Activated T-helper 2 cell treated with anti-CD3 and anti-CD28 coated beads, Interferon-gamma antibody, Interleukin-2, Interleukin-4, amounts not matched to agents 10 μg/mL and 5 μg/mL and 100 μg/mL, durations not matched to agents 14 hours and 24 hours and 36 hours (primary cell): ENCODE results near the gene OLIG1. TPM values are rescaled to one million over a fixed set of nuclear protein-coding genes. Genes with fewer than 3 reads are reported as not detected.

ENCODE experiments used
- DNase-seq: peaks from one replicate; pipeline ENCODE4 v3.0.0; 2021; ENCODE audit warnings: low spot score
- H3K27ac Mint-ChIP-seq: one replicate; pipeline ENCODE4 v1.8.0; 2021; ENCODE audit warnings: mixed read lengths
- H3K27me3 Mint-ChIP-seq: one replicate; pipeline ENCODE4 v1.8.0; 2021; ENCODE audit warnings: low read depth, mixed read lengths
- H3K36me3 Mint-ChIP-seq: one replicate; pipeline ENCODE4 v1.8.0; 2021; ENCODE audit warnings: low read depth, mixed read lengths
- H3K4me1 Mint-ChIP-seq: one replicate; pipeline ENCODE4 v1.8.0; 2021; ENCODE audit warnings: low read depth, mixed read lengths
- H3K4me3 Mint-ChIP-seq: one replicate; pipeline ENCODE4 v1.8.0; 2021; ENCODE audit warnings: low read depth, mild to moderate bottlenecking, moderate library complexity, mixed read lengths
- H3K9me3 Mint-ChIP-seq: one replicate; pipeline ENCODE4 v1.8.0; 2021; ENCODE audit warnings: mixed read lengths
- intact Hi-C: fragments of 100-400 bp; cut with micrococcal nuclease; formaldehyde crosslinking; loops from one replicate; pipeline ENCODE4 v1.15.1; 2023
- total RNA-seq: library from RNA; stranded (reverse); gene quantifications from 2 replicates; pipeline ENCODE4 v1.2.3, GENCODE V29; 2022

The OLIG1 gene
- total RNA-seq, 1 donor from 2014 or later, result 0.09 TPM

DNA sequence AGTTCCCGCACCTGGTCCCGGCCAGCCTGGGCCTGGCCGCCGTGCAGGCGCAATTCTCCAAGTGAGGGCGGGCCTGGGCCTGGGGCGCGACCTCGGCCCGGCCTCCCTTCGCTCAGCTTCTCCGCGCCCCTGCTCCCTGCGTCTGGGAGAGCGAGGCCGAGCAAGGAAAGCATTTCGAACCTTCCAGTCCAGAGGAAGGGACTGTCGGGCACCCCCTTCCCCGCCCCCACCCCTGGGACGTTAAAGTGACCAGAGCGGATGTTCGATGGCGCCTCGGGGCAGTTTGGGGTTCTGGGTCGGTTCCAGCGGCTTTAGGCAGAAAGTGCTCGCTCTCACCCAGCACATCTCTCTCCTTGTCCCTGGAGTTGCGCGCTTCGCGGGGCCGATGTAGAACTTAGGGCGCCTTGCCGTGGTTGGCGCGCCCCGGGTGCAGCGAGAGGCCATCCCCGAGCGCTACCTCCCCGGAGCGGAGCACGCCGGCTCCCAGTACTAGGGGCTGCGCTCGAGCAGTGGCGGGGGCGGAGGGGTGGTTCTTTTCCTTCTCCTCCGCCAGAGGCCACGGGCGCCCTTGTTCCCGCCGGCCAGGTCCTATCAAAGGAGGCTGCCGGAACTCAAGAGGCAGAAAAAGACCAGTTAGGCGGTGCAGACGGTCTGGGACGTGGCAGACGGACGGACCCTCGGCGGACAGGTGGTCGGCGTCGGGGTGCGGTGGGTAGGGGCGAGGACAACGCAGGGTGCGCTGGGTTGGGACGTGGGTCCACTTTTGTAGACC, 1.2 kb downstream of the OLIG1 start:
- Mint-ChIP-seq H3K36me3 (no peaks in the 10 kb centered on the region), H3K4me3 (peak overlapping the region; percentile 67), H3K4me1 (peaks cover 13% of the 10 kb centered on the region), H3K27ac (no peak overlapping the region), H3K9me3 (no peaks in the 10 kb centered on the region), H3K27me3 (peaks cover 81% of the 10 kb centered on the region)
- no peak for DNase-seq
- intact Hi-C loops, result no loop called here

- no peak for DNase-seq
- peaks cover 13% of the 10 kb centered on the region for H3K4me1 Mint-ChIP-seq
- no peak overlapping the region for H3K27ac Mint-ChIP-seq
- intact Hi-C loops, result no loop called here
- H3K36me3 Mint-ChIP-seq, result no peaks in the 10 kb centered on the region
- peak overlapping the region; percentile 67 for H3K4me3 Mint-ChIP-seq
- H3K27me3 Mint-ChIP-seq, result peaks cover 77% of the 10 kb centered on the region
- H3K9me3 Mint-ChIP-seq, result no peaks in the 10 kb centered on the region
These were observed 1.9 kb downstream of the OLIG1 start for GRCh38 chr21:33071770-33072306.

GRCh38 chr21:33073636-33074035, 3.7 kb downstream of the OLIG1 start:
- intact Hi-C loops, result no loop called here
- H3K27me3 Mint-ChIP-seq, result peaks cover 76% of the 10 kb centered on the region

GRCh38 chr21:33075128-33075527, 5.2 kb downstream of the OLIG1 start:
- intact Hi-C loops, result no loop called here
- H3K4me1 Mint-ChIP-seq, result peaks cover 21% of the 10 kb centered on the region
- H3K27me3 Mint-ChIP-seq, result peaks cover 72% of the 10 kb centered on the region
- H3K27ac Mint-ChIP-seq, result no peak overlapping the region
- no peak overlapping the region for H3K4me3 Mint-ChIP-seq
- no peak for DNase-seq
- H3K9me3 Mint-ChIP-seq, result no peaks in the 10 kb centered on the region
- no peaks in the 10 kb centered on the region for H3K36me3 Mint-ChIP-seq

More at GRCh38 chr21:33073636-33074035, 3.7 kb downstream of the OLIG1 start:
- DNase-seq, result no peak
- Mint-ChIP-seq H3K4me1 (peaks cover 18% of the 10 kb centered on the region), H3K27ac (no peak overlapping the region), H3K36me3 (no peaks in the 10 kb centered on the region), H3K9me3 (no peaks in the 10 kb centered on the region), H3K4me3 (no peak overlapping the region)

- peaks cover 74% of the 10 kb centered on the region for H3K27me3 Mint-ChIP-seq
- no peak for DNase-seq
- H3K9me3 Mint-ChIP-seq, result no peaks in the 10 kb centered on the region
These were observed 5.8 kb downstream of the OLIG1 start for GRCh38 chr21:33075596-33076195.

DNA sequence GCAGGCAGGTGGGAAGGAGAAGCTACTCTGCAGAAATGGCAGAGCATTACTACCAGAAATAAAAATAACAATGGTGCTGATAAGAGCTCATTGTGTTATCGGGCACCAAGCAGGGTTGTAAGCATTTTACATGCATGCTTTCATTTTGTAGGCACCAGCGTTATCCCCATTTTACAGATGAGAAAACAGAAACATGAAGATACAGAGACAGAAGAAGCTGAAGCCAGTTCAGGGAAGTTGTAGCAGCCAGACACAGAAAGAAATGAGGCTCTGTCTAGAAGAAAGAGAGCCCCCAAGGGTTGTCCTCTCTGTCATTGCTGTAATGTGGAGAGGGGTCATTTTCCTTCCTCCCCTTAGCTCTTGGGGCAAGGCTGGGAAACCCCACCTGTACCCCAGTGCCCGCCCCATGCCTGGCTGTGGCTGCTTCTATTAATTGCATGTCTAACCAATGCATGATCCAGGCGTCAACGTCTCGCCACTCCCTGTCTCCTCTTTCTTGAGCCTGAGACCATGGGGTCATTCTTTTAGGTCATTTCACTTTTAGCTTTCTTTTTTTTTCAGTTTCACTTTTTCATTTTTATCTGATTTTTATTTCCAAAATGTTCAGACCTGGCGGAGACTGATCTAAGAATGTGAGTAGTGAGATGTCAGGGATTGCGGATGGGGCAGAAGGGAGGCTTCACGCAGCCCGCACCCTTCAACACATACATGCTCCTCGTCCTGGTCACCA, 6.8 kb downstream of the OLIG1 start:
- intact Hi-C loops, result no loop called here
- Mint-ChIP-seq H3K9me3 (no peaks in the 10 kb centered on the region), H3K4me1 (peaks cover 17% of the 10 kb centered on the region), H3K27me3 (peaks cover 65% of the 10 kb centered on the region), H3K27ac (no peak overlapping the region), H3K4me3 (no peak overlapping the region), H3K36me3 (no peaks in the 10 kb centered on the region)
- no peak for DNase-seq

More at GRCh38 chr21:33075596-33076195, 5.8 kb downstream of the OLIG1 start:
- no peak overlapping the region for H3K27ac Mint-ChIP-seq
- intact Hi-C loops, result no loop called here
- peaks cover 21% of the 10 kb centered on the region for H3K4me1 Mint-ChIP-seq
- no peak overlapping the region for H3K4me3 Mint-ChIP-seq
- H3K36me3 Mint-ChIP-seq, result no peaks in the 10 kb centered on the region

GRCh38 chr21:33078907-33079582, 9.1 kb downstream of the OLIG1 start:
- no peaks in the 10 kb centered on the region for H3K9me3 Mint-ChIP-seq
- H3K27me3 Mint-ChIP-seq, result peaks cover 45% of the 10 kb centered on the region
- peak overlapping the region; percentile 35 for H3K27ac Mint-ChIP-seq
- peaks cover 11% of the 10 kb centered on the region for H3K4me1 Mint-ChIP-seq
- intact Hi-C loops, result no loop called here
- H3K4me3 Mint-ChIP-seq, result no peak overlapping the region
- no peaks in the 10 kb centered on the region for H3K36me3 Mint-ChIP-seq
- peak; percentile 16 for DNase-seq

DNA sequence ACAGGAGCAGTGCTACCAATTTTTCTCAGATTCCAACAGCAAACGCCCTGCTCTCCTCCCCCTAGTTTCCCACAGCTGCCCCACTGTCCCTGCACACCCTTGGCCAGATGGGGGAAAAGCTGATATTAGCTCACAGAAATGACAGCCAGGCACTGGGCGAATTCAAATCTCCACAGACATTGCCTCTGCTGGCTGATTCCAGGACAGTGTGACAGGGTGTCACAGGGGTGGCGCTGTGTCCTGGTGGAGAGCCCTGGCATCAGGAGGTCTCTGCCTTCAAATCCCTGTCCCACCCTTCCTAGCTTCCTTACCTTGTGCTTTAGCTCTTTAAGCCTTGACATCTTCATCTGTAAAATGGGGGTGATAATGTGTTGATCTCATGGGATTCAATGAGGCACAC, 10.4 kb downstream of the OLIG1 start:
- intact Hi-C loops, result no loop called here
- Mint-ChIP-seq H3K27me3 (peaks cover 35% of the 10 kb centered on the region), H3K4me3 (no peak overlapping the region), H3K27ac (no peak overlapping the region), H3K4me1 (peaks cover 11% of the 10 kb centered on the region), H3K36me3 (no peaks in the 10 kb centered on the region), H3K9me3 (no peaks in the 10 kb centered on the region)
- no peak for DNase-seq

DNA sequence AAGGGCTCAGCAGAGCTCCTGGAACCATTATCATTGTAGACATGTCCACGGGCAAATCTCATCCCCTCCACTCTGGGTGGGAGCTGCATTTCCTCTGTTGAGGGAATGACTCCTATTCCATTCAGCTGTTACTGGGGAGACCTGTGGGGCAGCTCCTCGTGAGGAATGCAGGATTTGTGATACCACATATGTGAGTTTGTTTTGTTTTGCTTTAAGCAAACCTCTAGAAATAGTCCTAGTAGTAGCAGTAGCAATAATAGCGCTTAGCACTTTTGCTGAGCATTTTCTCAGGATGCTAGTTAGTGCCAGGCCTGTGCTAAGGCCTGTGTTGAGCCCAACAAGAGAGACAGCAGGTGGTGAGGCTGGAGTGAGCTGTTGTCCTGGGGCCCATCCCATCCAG, 10.8 kb downstream of the OLIG1 start:
- Mint-ChIP-seq H3K27ac (no peak overlapping the region), H3K4me3 (no peak overlapping the region), H3K9me3 (no peaks in the 10 kb centered on the region), H3K27me3 (peaks cover 31% of the 10 kb centered on the region), H3K36me3 (no peaks in the 10 kb centered on the region), H3K4me1 (peaks cover 11% of the 10 kb centered on the region)
- no peak for DNase-seq
- intact Hi-C loops, result no loop called here

GRCh38 chr21:33088384-33088783, 18.4 kb downstream of the OLIG1 start:
- Mint-ChIP-seq H3K27ac (no peak overlapping the region), H3K4me3 (no peak overlapping the region), H3K9me3 (no peaks in the 10 kb centered on the region), H3K27me3 (peaks cover 12% of the 10 kb centered on the region), H3K36me3 (no peaks in the 10 kb centered on the region), H3K4me1 (no peaks in the 10 kb centered on the region)
- intact Hi-C loops, result no loop called here
- DNase-seq, result no peak

DNA sequence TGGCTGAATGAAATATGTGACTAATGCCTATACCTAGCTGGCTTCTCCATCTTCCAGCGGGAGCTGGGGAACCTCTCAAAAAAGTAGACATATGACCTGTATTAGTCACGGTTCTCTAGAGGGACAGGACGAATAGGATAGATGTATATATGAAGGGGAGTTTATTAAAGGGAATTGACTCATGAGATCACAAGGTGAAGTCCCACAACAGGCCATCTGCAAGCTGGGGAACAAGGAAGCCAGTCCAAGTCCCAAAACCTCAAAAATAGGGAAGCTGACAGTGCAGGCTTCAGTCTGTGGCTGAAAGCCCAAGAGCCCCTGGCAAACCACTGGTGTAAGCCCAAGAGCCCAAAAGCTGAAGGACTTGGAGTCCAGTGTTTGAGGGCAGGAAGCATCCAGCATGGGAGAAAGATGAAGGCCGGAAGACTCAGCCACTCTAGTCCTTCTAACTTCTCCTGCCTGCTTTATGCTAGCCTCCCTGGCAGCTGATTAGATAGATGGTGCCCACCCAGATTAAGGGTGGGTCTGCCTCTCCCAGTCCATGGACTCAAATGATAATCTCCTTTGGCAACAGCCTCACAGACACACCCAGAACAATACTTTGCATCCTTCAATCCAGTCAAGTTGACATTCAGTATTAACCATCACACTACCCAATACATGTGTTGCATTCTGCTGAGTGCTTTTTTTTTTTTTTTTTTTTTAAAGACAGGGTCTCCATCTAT, 19.6 kb downstream of the OLIG1 start:
- Mint-ChIP-seq H3K27me3 (peaks cover 12% of the 10 kb centered on the region), H3K36me3 (no peaks in the 10 kb centered on the region), H3K27ac (no peak overlapping the region), H3K4me3 (no peak overlapping the region), H3K9me3 (no peaks in the 10 kb centered on the region), H3K4me1 (no peaks in the 10 kb centered on the region)
- intact Hi-C loops, result no loop called here
- no peak for DNase-seq

GRCh38 chr21:33096426-33096825, 26.5 kb downstream of the OLIG1 start:
- no peaks in the 10 kb centered on the region for H3K9me3 Mint-ChIP-seq
- DNase-seq, result no peak
- H3K4me1 Mint-ChIP-seq, result no peaks in the 10 kb centered on the region
- H3K36me3 Mint-ChIP-seq, result no peaks in the 10 kb centered on the region
- H3K27ac Mint-ChIP-seq, result no peak overlapping the region
- H3K27me3 Mint-ChIP-seq, result peaks cover 11% of the 10 kb centered on the region
- no peak overlapping the region for H3K4me3 Mint-ChIP-seq
- intact Hi-C loops, result no loop called here
